HG02943 (cell line): Measurements from ENCODE around the gene KIF1C.
A peak's percentile ranks its signal among the peaks of the same experiment; 100 is the strongest.

Experiments
- ATAC-seq: cut with Tn5 transposase; IDR thresholded peaks from one replicate; pipeline ENCODE4 v1.9.1; 2021; ENCODE audit warnings: mild to moderate bottlenecking, low read depth, moderate library complexity; ENCODE audit not compliant: unreplicated experiment

Gene KIF1C

GRCh38 chr17:4968486-4969046 is 29.2 kb upstream of the KIF1C start:
- no peak for ATAC-seq

- ATAC-seq: no peak
Measured at GRCh38 chr17:4969047-4969550, 28.7 kb upstream of the KIF1C start.

- ATAC-seq: no peak
Measured at GRCh38 chr17:4969551-4970173, 28.1 kb upstream of the KIF1C start.

- ATAC-seq: no peak
Measured at GRCh38 chr17:4970273-4970672, 27.5 kb upstream of the KIF1C start.

- no peak for ATAC-seq
Measured at GRCh38 chr17:4971826-4972225, 25.9 kb upstream of the KIF1C start.

GRCh38 chr17:4972322-4972721 is 25.4 kb upstream of the KIF1C start:
- ATAC-seq: no peak

GRCh38 chr17:4972752-4973151 is 25.0 kb upstream of the KIF1C start:
- no peak for ATAC-seq

- no peak for ATAC-seq
Measured at GRCh38 chr17:4973256-4974114, 24.3 kb upstream of the KIF1C start.

- ATAC-seq: no peak
Measured at GRCh38 chr17:4974115-4974670, 23.6 kb upstream of the KIF1C start.

GRCh38 chr17:4978726-4979125 is 19.0 kb upstream of the KIF1C start:
- no peak for ATAC-seq

- no peak for ATAC-seq
Measured at GRCh38 chr17:4980644-4981216, 17.0 kb upstream of the KIF1C start.

GRCh38 chr17:4982305-4982704 is 15.4 kb upstream of the KIF1C start:
- ATAC-seq: no peak

- no peak for ATAC-seq
Measured at GRCh38 chr17:4986403-4986802, 11.3 kb upstream of the KIF1C start.

- peak; percentile 61 for ATAC-seq
Measured at GRCh38 chr17:4986951-4987766, 10.6 kb upstream of the KIF1C start, which contains the start of gene CAMTA2. CAMTA2 (minus strand) TSS chr17:4987675; CDS start chr17:4986222, 1,453 bp downstream.

- ATAC-seq: no peak
Measured at GRCh38 chr17:4987767-4988567, 9.8 kb upstream of the KIF1C start.

GRCh38 chr17:4994081-4994595 is 3.6 kb upstream of the KIF1C start:
- ATAC-seq: no peak

- peak; percentile 11 for ATAC-seq
Measured at GRCh38 chr17:4998027-4998731, 429 bp downstream of the KIF1C start.

- ATAC-seq: no peak
Measured at GRCh38 chr17:4998732-4999429, 1.1 kb downstream of the KIF1C start.
